Stomach smooth muscle (tissue), 2 donors: ENCODE results near the gene SPRTN.
A peak's percentile ranks its signal among the peaks of the same experiment; 100 is the strongest.
"Not testable (repeated sequence)": the region's sequence is repeated elsewhere in the genome, so short reads cannot be mapped to it uniquely, and the experiment has no call there.

Experiments used
- H3K27ac ChIP-seq: one replicate; pipeline ENCODE4 v1.7.0; 2013; ENCODE audit warnings: mild to moderate bottlenecking, low read length, inconsistent platforms
- H3K27me3 ChIP-seq, 2 donors: one replicate each; pipeline ENCODE4 v1.7.0; 2013; ENCODE audit warnings: low read length in 2 of 2; ENCODE audit not compliant: insufficient read depth in 2 of 2, control insufficient read depth in 1 of 2
- H3K36me3 ChIP-seq, 2 donors: one replicate each; pipeline ENCODE4 v1.7.0; 2013; ENCODE audit warnings: low read length in 2 of 2; ENCODE audit not compliant: control insufficient read depth in 2 of 2, insufficient read depth in 2 of 2
- H3K4me1 ChIP-seq: one replicate; pipeline ENCODE4 v1.7.0; 2013; ENCODE audit warnings: low read length; ENCODE audit not compliant: control insufficient read depth, insufficient read depth
- H3K4me3 ChIP-seq, 2 donors: one replicate each; pipeline ENCODE4 v1.7.0; 2013; ENCODE audit warnings: low read length in 2 of 2
- H3K9ac ChIP-seq, 2 donors: one replicate each; pipeline ENCODE4 v1.7.0; 2013; ENCODE audit warnings: low read length in 2 of 2, mild to moderate bottlenecking in 1 of 2
- H3K9me3 ChIP-seq, 2 donors: one replicate each; pipeline ENCODE4 v1.7.0; 2013; ENCODE audit warnings: low read length in 2 of 2; ENCODE audit not compliant: control insufficient read depth in 2 of 2
- donor health status: healthy.
- donor health status: Pancreatic carcinoma.

SPRTN gene

DNA sequence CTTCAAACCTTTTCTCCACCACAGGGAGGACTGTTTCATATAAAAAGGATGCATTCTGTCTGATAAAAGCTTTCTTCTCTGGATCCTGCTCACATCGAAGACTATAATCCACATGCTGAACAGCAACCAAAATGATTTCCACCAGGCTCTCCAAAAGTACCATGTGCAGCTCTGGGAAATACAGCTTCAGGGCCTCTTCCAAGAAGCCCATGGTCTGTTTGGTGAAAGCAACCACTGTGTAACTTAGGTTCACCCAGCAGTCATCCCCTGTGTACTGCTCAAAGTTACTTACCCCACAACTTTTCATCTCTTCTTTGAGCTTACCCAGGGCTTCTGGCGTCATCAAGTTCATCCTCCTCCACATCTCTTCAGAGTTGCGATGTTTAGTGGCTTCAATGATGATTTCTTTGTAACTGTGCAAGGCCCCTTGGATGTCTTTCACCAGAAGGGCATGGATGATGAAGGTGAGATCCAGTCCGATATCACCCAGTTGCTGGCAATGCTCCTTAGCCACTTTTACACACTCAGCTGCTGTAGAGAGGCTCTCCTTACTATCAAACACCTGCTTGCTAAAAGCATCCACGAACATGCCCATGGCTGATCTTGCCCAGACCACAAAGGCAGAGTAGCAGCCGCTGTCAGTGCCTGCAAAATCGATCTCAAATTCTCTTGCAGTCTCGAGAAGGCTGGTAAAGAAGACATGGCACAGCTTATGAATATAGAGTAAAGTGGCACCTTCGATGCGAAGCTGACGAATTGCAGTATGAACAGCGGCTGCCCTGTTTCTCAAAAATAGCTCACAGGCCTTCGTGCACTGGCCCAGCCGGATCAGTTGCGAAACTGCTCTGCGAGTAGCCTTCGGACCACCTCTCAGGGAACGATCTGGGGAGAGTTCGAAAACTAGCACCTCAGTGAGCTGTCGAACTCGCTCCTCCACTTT lies 2.2 kb upstream of the SPRTN start:
- H3K4me3 ChIP-seq = peak overlapping the region; percentile 76 to 99
- H3K27me3 ChIP-seq = no peaks in the 10 kb centered on the region
- peaks cover 30% of the 10 kb centered on the region for H3K4me1 ChIP-seq
- no peaks in the 10 kb centered on the region for H3K36me3 ChIP-seq
- H3K9ac ChIP-seq = peak overlapping the region; percentile 83 to 100
- H3K27ac ChIP-seq = no peak overlapping the region
- H3K9me3 ChIP-seq = no peaks in the 10 kb centered on the region

DNA sequence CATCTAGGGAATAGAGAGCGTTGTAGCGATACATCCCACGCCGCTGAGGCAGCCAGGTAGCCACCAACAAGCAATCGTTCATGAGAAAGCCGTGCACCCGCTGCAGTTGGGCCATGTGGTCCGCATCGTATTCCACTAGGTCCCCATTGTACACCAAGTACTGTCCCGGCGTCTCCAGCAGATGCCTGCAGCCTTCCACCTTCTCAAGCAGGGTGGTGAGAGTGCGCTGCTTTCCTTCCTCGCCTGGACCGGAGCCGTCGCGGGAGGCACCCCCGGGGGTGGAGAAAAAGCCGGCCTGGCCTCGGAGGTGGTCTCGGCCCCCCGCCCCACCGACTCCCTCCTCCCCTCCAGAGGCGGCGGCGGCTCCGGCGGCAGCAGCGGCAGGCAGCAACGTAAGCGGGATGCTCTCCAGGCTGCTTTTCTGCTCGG lies 1.0 kb upstream of the SPRTN start:
- peak overlapping the region; percentile 83 to 100 for H3K9ac ChIP-seq
- no peaks in the 10 kb centered on the region for H3K27me3 ChIP-seq
- H3K27ac ChIP-seq = peak overlapping the region; percentile 97
- peak overlapping the region; percentile 76 to 99 for H3K4me3 ChIP-seq
- no peaks in the 10 kb centered on the region for H3K9me3 ChIP-seq
- H3K36me3 ChIP-seq = peaks cover 0 to 3% of the 10 kb centered on the region in 2 donors
- peaks cover 30% of the 10 kb centered on the region for H3K4me1 ChIP-seq

DNA sequence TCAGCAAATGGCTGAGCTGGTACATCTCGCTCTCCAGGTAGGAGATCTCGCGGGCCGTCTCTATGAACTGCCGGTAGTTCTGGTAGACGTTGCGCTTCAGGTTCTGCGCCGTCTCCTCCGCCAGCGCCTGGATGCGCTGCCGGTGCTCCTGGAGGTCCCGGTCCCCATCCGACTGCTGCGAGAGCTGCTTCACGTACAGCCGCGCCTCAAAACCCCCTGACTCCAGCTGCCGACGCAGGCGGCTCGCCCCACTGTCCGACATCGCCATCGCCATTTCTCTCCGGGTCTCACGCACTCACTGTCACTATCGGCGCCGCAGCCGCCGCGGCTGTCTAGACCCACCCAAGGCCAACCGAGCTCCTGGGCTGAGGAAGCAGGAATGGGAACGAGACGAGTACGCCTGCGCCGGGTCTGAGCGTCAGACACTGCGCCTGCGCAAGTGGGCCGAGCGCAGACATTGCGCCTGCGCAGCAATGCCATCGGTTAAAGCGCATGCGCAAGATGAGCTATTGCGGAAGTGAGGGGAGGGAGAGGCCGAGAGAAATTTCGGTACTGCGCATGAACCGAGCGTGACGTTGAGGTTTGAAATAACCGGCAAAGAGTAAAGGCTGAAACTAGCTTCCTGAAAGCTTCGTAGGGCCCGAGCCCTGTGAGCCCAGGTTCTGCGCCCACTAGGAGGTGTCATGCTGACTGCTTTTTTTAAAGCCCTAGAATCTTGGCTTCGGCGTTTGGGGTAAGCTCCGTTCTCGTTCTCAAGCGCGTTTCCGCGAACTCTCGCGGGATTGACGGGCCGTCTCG lies 422 bp upstream of the SPRTN start, which contains the start of gene EXOC8:
EXOC8 (minus strand) TSS at position 381 of the 798 bp plus-strand sequence; CDS start at position 274, 107 bp downstream.
- Histone ChIP-seq H3K4me3 (peak within 1 kb of the TSS; percentile 76 to 99), H3K27ac (peak within 1 kb of the TSS; percentile 97), H3K27me3 (no peaks in the 10 kb centered on the region), H3K36me3 (peaks cover 0 to 3% of the 10 kb centered on the region in 2 donors), H3K9ac (peak within 1 kb of the TSS; percentile 83 to 100), H3K9me3 (no peaks in the 10 kb centered on the region), H3K4me1 (peaks cover 30% of the 10 kb centered on the region)

DNA sequence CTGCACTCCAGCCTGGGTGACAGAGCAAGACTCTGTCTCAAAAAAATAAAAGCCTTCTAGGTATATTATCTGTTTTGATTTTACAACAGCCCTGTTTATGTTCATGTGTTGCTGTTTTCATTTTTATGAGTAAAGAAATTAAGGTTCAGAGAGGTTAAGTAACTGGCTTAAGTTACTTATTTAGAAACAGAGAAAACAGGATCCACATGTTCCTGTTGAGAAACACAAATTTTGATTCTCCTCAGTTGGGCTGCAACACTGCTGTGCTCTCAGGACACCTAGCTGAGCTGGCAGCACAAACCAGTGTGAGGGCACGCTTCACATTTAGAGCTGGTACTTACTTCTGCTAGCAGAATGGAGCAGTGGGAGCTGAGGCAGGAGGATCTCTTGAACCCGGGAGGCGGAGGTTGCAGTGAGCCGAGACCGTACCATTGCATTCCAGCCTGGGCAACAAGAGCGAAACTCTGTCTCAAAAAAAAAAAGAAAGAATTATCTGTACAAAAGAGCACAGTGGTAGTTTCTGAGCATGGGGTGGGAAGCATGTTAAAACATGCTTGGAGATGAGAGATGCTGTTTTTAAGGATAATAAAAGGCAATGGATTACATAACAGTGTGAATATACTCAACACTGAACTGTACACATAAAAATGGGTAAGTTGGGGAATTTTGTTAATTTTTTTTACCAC lies 2.4 kb downstream of the SPRTN start:
- no peak overlapping the region for H3K4me3 ChIP-seq
- H3K9ac ChIP-seq = no peak overlapping the region

DNA sequence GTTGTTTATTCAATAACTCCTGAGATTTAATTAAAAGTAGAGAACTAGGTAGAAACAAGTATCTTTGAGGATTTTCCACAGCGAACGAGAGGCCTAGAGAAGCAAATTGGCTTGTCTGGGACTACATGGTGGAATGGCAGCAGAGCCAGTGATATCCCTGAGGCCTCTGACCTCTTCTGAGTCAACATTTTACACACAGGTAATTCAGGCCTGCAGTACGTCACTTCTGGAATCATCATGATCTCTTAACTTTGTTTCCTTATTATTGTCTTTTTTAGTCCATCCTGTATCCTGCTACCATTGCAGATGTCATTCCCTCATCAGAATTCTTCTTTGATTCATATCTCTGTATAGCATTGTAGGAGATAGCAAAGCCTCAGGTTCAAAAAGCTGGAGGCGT lies 9.9 kb downstream of the SPRTN start:
- Histone ChIP-seq H3K36me3 (peaks cover 13 to 33% of the 10 kb centered on the region in 2 donors), H3K9ac (no peak overlapping the region), H3K9me3 (no peaks in the 10 kb centered on the region), H3K4me1 (no peaks in the 10 kb centered on the region), H3K4me3 (no peak overlapping the region), H3K27me3 (no peaks in the 10 kb centered on the region), H3K27ac (no peak overlapping the region)

More for the DNA sequence above, 2.4 kb downstream of the SPRTN start:
- Histone ChIP-seq H3K27ac (no peak overlapping the region), H3K36me3 (peaks cover 5 to 6% of the 10 kb centered on the region in 2 donors), H3K4me1 (peaks cover 21% of the 10 kb centered on the region), H3K9me3 (no peaks in the 10 kb centered on the region), H3K27me3 (no peaks in the 10 kb centered on the region)

DNA sequence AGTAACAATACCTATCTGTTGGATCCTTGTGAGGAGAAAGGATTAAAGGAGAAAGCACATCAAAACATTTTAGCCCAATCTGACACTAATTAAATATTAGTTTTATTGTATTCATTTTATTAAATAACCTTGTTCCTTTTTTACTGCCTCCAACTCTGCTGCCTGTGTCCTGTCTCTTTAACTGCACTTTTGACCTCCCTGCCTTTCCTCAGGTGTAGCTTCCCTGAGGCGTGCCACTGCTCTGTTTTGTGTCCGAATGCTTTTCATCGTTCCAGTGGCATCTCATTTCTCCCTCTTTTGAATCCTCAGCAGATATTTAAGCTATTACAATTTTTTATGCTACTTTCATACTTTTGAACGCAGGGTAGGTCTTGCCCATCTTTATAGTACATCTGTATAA lies 10.3 kb downstream of the SPRTN start:
- H3K4me3 ChIP-seq = no peak overlapping the region
- H3K9ac ChIP-seq = no peak overlapping the region
- H3K9me3 ChIP-seq = no peaks in the 10 kb centered on the region
- H3K27me3 ChIP-seq = no peaks in the 10 kb centered on the region
- H3K36me3 ChIP-seq = peaks cover 13 to 33% of the 10 kb centered on the region in 2 donors
- H3K27ac ChIP-seq = no peak overlapping the region
- no peaks in the 10 kb centered on the region for H3K4me1 ChIP-seq

DNA sequence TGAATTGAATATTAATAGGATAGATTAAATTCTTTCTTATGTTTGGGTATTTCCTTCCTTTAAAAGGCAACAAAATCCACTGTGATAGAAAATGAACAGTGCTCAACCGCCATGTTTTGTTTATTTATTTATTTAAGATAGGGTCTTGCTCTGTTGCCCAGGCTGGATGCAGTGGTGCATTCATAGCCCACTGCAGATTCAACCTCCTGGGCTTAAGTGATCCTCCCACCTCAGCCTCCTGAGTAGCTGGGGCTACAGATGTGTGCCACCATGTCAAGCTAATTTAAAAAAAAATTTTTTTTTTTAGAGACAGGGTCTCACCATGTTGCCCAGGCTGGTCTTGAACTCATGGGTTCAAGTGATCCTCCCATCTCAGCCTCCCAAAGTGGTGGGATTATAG lies 10.8 kb downstream of the SPRTN start:
- not testable (repeated sequence) for H3K4me3 ChIP-seq, H3K9ac ChIP-seq, H3K9me3 ChIP-seq, H3K27me3 ChIP-seq, H3K4me1 ChIP-seq, H3K27ac ChIP-seq
- peaks cover 12 to 30% of the 10 kb centered on the region in 2 donors for H3K36me3 ChIP-seq

DNA sequence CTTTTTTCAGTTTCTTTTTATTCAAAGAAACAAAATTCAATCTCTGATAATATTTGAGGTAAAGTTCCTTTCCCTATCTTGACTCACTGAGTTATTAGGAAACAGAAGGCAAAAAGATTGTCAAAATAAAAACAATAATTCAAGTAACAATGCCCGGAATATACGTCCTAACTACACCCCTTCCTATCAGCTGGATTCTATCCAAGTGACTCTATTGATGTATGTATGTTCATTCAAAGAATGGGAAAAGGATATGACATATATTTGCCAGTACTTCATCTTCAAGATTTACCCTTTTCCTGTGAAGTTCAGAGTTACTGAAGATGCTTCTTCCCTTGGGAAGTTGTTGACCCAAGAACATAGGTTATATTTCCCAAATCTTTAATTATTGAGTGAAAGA lies 13.7 kb downstream of the SPRTN start:
- H3K4me3 ChIP-seq = no peak overlapping the region
- no peaks in the 10 kb centered on the region for H3K9me3 ChIP-seq
- peaks cover 12 to 30% of the 10 kb centered on the region in 2 donors for H3K36me3 ChIP-seq
- H3K27me3 ChIP-seq = no peaks in the 10 kb centered on the region
- no peak overlapping the region for H3K27ac ChIP-seq
- H3K4me1 ChIP-seq = no peaks in the 10 kb centered on the region
- H3K9ac ChIP-seq = no peak overlapping the region

DNA sequence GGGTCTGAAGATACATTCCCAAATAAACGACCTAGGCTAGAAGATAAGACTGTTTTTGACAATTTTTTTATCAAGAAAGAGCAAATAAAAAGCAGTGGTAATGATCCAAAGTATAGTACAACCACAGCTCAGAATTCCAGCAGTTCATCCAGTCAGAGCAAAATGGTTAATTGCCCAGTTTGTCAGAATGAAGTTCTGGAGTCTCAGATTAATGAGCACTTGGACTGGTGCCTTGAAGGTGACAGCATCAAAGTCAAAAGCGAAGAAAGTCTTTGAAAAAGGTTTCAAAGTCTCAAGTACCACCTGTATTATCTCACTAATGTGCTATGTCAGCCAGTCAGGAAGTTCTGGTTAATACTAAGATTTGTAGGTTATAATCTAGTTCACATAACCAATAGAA lies 15.0 kb downstream of the SPRTN start:
- Histone ChIP-seq H3K36me3 (peaks cover 9 to 25% of the 10 kb centered on the region in 2 donors), H3K27me3 (no peaks in the 10 kb centered on the region), H3K4me1 (peaks cover 2% of the 10 kb centered on the region), H3K4me3 (no peak overlapping the region), H3K27ac (no peak overlapping the region), H3K9me3 (no peaks in the 10 kb centered on the region), H3K9ac (no peak overlapping the region)

DNA sequence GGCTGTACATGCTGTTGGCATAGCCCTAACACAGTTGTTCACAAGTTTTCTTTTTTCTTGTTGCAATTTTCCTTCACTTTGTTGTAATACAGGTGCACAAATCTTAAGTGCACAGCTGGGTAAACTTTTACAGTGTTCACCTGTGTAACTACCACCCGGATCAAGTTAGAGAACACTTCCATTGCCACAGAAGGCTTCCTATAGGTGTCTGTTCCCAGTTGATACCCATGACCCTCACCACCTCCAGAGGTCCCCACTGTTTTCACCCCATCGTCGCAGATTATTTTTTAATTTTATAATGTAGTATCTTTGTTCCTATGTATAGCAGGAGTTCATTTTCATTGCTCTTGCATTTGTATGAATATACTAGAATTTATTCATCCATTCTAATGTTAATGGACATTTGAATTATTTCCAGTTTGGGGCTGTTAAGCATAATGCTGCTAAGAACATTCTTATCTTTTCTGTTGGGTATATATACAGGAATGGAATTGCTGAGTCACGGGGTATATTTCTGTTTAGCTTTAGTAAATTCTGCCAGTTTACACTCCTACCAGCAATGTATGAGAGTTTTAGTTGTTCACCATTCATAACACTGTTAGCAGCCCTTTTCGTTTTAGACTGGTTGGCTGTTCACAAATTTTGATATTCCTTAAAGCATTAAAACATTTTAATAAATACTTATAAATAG lies 16.4 kb downstream of the SPRTN start:
- Histone ChIP-seq H3K27me3 (no peaks in the 10 kb centered on the region), H3K27ac (no peak overlapping the region), H3K9me3 (no peaks in the 10 kb centered on the region), H3K4me3 (no peak overlapping the region), H3K9ac (no peak overlapping the region), H3K36me3 (peaks cover 6 to 21% of the 10 kb centered on the region in 2 donors), H3K4me1 (peaks cover 3% of the 10 kb centered on the region)
